ENCODE results near the gene FZD1. TPM values are rescaled to one million over a fixed set of nuclear protein-coding genes. Genes with fewer than 3 reads are reported as not detected.

FZD1 gene
- polyA plus RNA-seq, 1 experiment = 4.5 TPM

DNA sequence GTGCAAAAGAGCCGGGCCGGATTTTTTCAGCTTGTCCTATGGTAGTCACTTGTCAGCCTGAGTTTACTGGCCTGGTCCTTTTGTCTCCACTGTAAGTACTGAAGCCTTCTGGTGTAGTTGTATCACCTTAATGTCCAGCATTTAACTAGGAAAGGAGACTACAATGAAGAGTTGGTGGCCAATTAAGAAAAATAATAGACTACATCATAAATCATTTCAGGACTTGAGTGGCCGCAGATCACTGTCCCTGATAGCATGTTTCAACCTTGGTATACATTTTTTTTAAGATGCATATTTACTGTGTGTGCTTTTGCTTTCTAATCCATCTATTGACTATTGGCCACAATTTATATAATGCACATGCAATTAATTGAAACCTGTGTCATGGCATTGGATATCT, 6.1 kb downstream of the FZD1 start:
- ChIA-PET POLR2A (no interaction called here), CTCF (interaction anchor here (0.6 kb wide), 1 partner anchor 575 kb away, joined by 3 read pairs; no protein-coding TSS in a partner anchor)
- DNase-seq (ENCODE audit: low read depth) = no peak
- Histone ChIP-seq H3K27me3 (ENCODE audit: control insufficient read depth, insufficient read depth, low read length) (no peaks in the 10 kb centered on the region), H3K4me3 (ENCODE audit: low read depth, low read length) (no peak overlapping the region), H3K36me3 (ENCODE audit: control insufficient read depth, insufficient read depth, low read length) (no peaks in the 10 kb centered on the region)
- TF ChIP-seq, protein P1, sequence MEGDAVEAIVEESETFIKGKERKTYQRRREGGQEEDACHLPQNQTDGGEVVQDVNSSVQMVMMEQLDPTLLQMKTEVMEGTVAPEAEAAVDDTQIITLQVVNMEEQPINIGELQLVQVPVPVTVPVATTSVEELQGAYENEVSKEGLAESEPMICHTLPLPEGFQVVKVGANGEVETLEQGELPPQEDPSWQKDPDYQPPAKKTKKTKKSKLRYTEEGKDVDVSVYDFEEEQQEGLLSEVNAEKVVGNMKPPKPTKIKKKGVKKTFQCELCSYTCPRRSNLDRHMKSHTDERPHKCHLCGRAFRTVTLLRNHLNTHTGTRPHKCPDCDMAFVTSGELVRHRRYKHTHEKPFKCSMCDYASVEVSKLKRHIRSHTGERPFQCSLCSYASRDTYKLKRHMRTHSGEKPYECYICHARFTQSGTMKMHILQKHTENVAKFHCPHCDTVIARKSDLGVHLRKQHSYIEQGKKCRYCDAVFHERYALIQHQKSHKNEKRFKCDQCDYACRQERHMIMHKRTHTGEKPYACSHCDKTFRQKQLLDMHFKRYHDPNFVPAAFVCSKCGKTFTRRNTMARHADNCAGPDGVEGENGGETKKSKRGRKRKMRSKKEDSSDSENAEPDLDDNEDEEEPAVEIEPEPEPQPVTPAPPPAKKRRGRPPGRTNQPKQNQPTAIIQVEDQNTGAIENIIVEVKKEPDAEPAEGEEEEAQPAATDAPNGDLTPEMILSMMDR (IDR thresholded peaks at IDR 0.05; ENCODE audit: insufficient read depth, low read depth, low read length) = no peak

- ChIA-PET CTCF (interaction anchor here (0.9 kb wide), 1 partner anchor 27 kb away, joined by 3 read pairs; no protein-coding TSS in a partner anchor), POLR2A (no interaction called here)
- no peaks in the 10 kb centered on the region for H3K36me3 ChIP-seq (ENCODE audit: control insufficient read depth, insufficient read depth, low read length)
- H3K27me3 ChIP-seq (ENCODE audit: control insufficient read depth, insufficient read depth, low read length) = no peaks in the 10 kb centered on the region
- no peak for DNase-seq (ENCODE audit: low read depth)
- no peak overlapping the region for H3K4me3 ChIP-seq (ENCODE audit: low read depth, low read length)
- TF ChIP-seq, protein P1 (IDR thresholded peaks at IDR 0.05; ENCODE audit: insufficient read depth, low read depth, low read length) = no peak
These were observed 12.7 kb downstream of the FZD1 start for GRCh38 chr7:91276909-91277308.

DNA sequence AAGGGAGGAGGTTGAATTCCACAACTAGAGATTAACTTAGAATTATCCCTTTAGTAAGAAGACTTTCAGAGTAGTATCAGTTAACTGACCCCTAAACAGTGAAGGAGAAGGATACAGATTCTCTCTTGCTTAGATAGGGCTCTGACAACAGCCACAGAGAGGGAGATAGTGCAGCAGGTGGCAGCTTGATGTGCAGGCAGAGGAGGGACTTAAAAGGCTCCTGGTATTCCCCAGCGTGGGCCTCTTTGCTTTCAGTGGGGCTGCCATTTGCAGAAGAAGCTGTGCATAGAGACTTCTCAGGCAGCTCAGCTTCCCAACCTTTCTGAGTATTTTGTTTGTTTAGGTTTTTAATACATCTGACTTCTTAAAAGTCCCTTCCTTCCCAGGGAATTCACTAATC, 16.0 kb downstream of the FZD1 start:
- TF ChIP-seq, protein P1 (IDR thresholded peaks at IDR 0.05; ENCODE audit: insufficient read depth, low read depth, low read length) = no peak
- Histone ChIP-seq H3K27me3 (ENCODE audit: control insufficient read depth, insufficient read depth, low read length) (no peaks in the 10 kb centered on the region), H3K36me3 (ENCODE audit: control insufficient read depth, insufficient read depth, low read length) (no peaks in the 10 kb centered on the region), H3K4me3 (ENCODE audit: low read depth, low read length) (no peak overlapping the region)
- DNase-seq (ENCODE audit: low read depth) = no peak
- POLR2A ChIA-PET = no interaction called here
- CTCF ChIA-PET = interaction anchor here (1.2 kb wide), 1 partner anchor 13 kb away, joined by 4 read pairs; no protein-coding TSS in a partner anchor

DNA sequence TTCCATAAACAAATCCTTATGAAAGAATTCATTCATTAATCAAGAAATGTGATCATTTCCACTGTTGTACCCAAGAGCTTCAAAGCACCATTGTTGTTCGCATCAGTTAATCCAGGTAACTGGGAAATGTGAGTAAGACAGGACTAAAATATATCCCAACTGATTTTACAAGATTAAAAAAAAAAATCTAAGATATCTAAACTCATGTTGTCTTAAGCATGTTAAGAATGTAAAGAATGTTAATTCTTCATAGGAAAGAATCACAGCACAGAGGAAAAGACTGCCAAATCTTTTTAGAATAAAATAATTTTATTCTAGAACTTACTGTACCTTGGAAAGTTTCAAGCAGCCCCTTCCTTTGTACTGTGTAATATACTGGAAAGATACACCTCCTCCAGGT, 16.4 kb downstream of the FZD1 start:
- no peak overlapping the region for H3K4me3 ChIP-seq (ENCODE audit: low read depth, low read length)
- TF ChIP-seq, protein P1 (IDR thresholded peaks at IDR 0.05; ENCODE audit: insufficient read depth, low read depth, low read length) = no peak
- DNase-seq (ENCODE audit: low read depth) = no peak
- ChIA-PET CTCF (interaction anchor here (1.2 kb wide), 1 partner anchor 13 kb away, joined by 4 read pairs; no protein-coding TSS in a partner anchor), POLR2A (no interaction called here)
- H3K27me3 ChIP-seq (ENCODE audit: control insufficient read depth, insufficient read depth, low read length) = no peaks in the 10 kb centered on the region
- H3K36me3 ChIP-seq (ENCODE audit: control insufficient read depth, insufficient read depth, low read length) = no peaks in the 10 kb centered on the region

DNA sequence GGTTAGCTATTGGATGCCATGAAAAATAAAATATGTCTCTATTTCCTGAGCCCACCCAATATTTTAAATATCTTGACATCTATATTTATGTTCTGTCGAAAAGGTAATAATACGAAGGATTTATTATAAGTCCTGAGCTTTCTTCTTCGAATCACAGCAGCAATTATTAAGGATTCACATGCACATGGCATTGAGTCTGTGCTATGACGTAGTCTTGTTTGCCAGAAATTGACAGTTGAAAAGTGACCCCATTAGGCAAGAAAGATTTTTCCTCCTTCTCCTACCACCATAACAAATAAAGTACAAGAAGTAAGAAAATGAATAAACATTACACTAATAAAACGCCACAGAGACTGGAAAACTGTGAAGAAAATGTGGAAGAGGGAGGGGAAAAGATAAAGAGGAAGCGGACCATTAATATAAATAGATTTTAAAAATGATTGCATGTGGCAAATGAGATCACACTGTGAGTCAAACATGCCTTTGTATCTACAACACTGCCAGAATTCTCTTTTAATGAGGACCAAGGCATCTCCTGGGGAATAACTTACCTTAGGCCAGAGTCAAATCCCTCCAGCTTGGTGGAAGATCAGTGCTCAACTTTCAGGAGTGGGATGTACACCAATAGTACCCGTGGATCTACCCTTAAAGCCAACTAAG, 21.6 kb downstream of the FZD1 start:
- ChIA-PET POLR2A (no interaction called here), CTCF (no interaction called here)
- Histone ChIP-seq H3K27me3 (ENCODE audit: control insufficient read depth, insufficient read depth, low read length) (no peaks in the 10 kb centered on the region), H3K4me3 (ENCODE audit: low read depth, low read length) (no peak overlapping the region), H3K36me3 (ENCODE audit: control insufficient read depth, insufficient read depth, low read length) (no peaks in the 10 kb centered on the region)
- DNase-seq (ENCODE audit: low read depth) = no peak
- TF ChIP-seq, protein P1 (IDR thresholded peaks at IDR 0.05; ENCODE audit: insufficient read depth, low read depth, low read length) = no peak
